BLaER1 treated with 17β-estradiol and CSF1 and Interleukin-3, amounts not matched to agents 10 nM and 100 nM (cell line): ENCODE results near the gene TTC22.
"Not testable (repeated sequence)": the region's sequence is repeated elsewhere in the genome, so short reads cannot be mapped to it uniquely, and the experiment has no call there.

Experiments
- H3K27ac ChIP-seq, 11 experiments: shearing (Covaris generic); formaldehyde crosslinking; 2 replicates each; pipeline ENCODE4 v1.8.1; 2022
- H3K27me3 ChIP-seq, 11 experiments: shearing (Covaris generic); formaldehyde crosslinking; 2 replicates each; pipeline ENCODE4 v1.8.1; 2022
- H3K36me3 ChIP-seq, 11 experiments: shearing (Covaris generic); formaldehyde crosslinking; 2 replicates each; pipeline ENCODE4 v1.8.1; 2022
- H3K4me1 ChIP-seq, 10 experiments: shearing (Covaris generic); formaldehyde crosslinking; 2 replicates each; pipeline ENCODE4 v1.8.1; 2022
- H3K4me2 ChIP-seq, 11 experiments: shearing (Covaris generic); formaldehyde crosslinking; 2 replicates each; pipeline ENCODE4 v1.8.1; 2022
- H3K4me3 ChIP-seq, 10 experiments: shearing (Covaris generic); formaldehyde crosslinking; 2 replicates each; pipeline ENCODE4 v1.8.1; 2022
- H3K9ac ChIP-seq, 11 experiments: shearing (Covaris generic); formaldehyde crosslinking; 2 replicates each; pipeline ENCODE4 v1.8.1; 2022
- H3K9me3 ChIP-seq, 11 experiments: shearing (Covaris generic); formaldehyde crosslinking; replicated peaks in 1 of 11; 2 replicates each; pipeline ENCODE4 v1.8.1; 2022
- H4K20me1 ChIP-seq, 11 experiments: shearing (Covaris generic); formaldehyde crosslinking; 2 replicates each; pipeline ENCODE4 v1.8.1; 2022
- Cebpa-rat ChIP-seq, 11 experiments: shearing (Covaris generic); IDR thresholded peaks; 2 replicates each; pipeline ENCODE4 v1.8.1; 2022

The TTC22 gene

GRCh38 chr1:54784066-54784465 lies 17.1 kb downstream of the TTC22 start:
- Histone ChIP-seq H3K27me3 (no peaks in the 10 kb centered on the region), H3K27ac (no peak overlapping the region), H3K9me3 (no peaks in the 10 kb centered on the region), H3K36me3 (no peaks in the 10 kb centered on the region), H3K4me2 (no peak overlapping the region), H4K20me1 (no peaks in the 10 kb centered on the region), H3K4me1 (no peaks in the 10 kb centered on the region), H3K4me3 (no peak overlapping the region), H3K9ac (no peak overlapping the region)
- TF ChIP-seq Cebpa-rat (IDR thresholded peaks at IDR 0.05) = no peak

DNA sequence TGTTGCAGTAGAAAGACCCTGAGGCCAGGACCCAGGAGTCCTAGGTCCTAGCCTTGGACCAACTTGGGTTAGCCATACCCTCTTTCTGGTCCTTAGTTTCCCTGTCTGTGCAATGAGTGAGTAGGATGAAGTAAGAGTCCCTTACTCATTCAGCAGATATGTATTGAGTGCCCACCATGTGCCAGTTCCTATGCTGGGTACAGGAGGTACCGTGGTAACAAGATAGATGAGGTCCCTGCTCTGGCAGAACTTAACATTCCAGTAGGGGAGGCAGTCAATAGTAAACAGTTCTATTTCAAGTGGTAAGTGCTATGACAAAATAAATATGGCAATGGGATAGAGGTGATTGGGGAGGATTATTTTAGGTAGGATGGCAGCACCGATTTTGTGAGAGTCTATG lies 18.5 kb downstream of the TTC22 start:
- Histone ChIP-seq H3K36me3 (no peaks in the 10 kb centered on the region), H3K9ac (no peak overlapping the region), H3K27ac (no peak overlapping the region), H3K9me3 (no peaks in the 10 kb centered on the region), H3K4me2 (no peak overlapping the region), H3K4me3 (no peak overlapping the region), H3K27me3 (no peaks in the 10 kb centered on the region), H4K20me1 (no peaks in the 10 kb centered on the region), H3K4me1 (0 out of 20 replicates have a peak, but pooled peaks cover 0 to 5% (median 0%) of the 10 kb centered on the region in 10 experiments)
- no peak for TF ChIP-seq Cebpa-rat (IDR thresholded peaks at IDR 0.05)

- H3K4me2 ChIP-seq = no peak overlapping the region
- no peak overlapping the region for H3K27ac ChIP-seq
- H3K36me3 ChIP-seq = no peaks in the 10 kb centered on the region
- H3K4me1 ChIP-seq = 0 out of 20 replicates have a peak, but pooled peaks cover 0 to 5% (median 0%) of the 10 kb centered on the region in 10 experiments
- H4K20me1 ChIP-seq = no peaks in the 10 kb centered on the region
- no peak overlapping the region for H3K9ac ChIP-seq
- no peak overlapping the region for H3K4me3 ChIP-seq
- H3K9me3 ChIP-seq = no peaks in the 10 kb centered on the region
- no peak for TF ChIP-seq Cebpa-rat (IDR thresholded peaks at IDR 0.05)
- H3K27me3 ChIP-seq = no peaks in the 10 kb centered on the region
Measured at GRCh38 chr1:54782156-54782555, 19.0 kb downstream of the TTC22 start.

DNA sequence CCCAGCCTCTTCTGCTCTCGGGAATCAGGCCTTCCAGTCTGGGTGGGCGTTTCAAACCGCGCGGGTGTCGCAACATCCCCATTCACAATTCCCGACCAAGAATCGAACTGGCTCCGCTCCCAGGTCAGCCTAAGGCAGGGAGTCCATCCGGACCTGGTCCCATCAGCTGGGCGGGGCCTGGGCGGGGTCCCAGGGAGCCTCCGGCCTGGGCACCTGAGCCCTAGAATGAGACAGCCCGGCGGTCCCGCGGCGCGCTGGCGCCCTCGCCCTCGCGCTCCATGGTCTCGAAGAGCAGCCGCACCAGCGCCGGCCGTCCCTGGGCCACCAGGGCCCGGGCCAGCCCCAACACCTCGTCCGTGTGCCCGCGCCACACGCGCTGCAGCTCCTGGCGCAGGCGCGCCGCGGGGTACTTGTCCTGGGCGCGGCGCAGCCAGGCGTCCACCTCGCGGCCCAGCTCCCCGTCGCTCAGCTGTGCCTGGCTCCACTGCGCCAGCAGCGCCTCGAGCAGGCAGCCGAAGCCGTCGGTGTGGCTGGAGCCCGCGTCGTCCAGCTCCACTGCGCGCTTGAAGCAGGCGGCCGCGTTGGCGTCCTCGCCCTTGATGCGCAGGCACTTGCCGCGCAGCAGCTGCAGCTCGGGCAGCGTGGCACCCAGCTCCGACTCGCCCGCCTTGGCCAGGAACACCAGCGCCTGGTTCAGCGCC lies 19.9 kb downstream of the TTC22 start:
- H3K27ac ChIP-seq = no peak overlapping the region
- no peaks in the 10 kb centered on the region for H4K20me1 ChIP-seq
- H3K4me1 ChIP-seq = 0 out of 20 replicates have a peak, but pooled peaks cover 0 to 5% (median 0%) of the 10 kb centered on the region in 10 experiments
- H3K4me2 ChIP-seq = no peak overlapping the region
- TF ChIP-seq Cebpa-rat (IDR thresholded peaks at IDR 0.05) = 0 out of 22 replicates have a peak, but pooled peaks of 2 of the 11 experiments have one; percentile 12 to 19
- no peaks in the 10 kb centered on the region for H3K36me3 ChIP-seq
- no peaks in the 10 kb centered on the region for H3K9me3 ChIP-seq
- H3K27me3 ChIP-seq = no peaks in the 10 kb centered on the region
- no peak overlapping the region for H3K4me3 ChIP-seq
- no peak overlapping the region for H3K9ac ChIP-seq

DNA sequence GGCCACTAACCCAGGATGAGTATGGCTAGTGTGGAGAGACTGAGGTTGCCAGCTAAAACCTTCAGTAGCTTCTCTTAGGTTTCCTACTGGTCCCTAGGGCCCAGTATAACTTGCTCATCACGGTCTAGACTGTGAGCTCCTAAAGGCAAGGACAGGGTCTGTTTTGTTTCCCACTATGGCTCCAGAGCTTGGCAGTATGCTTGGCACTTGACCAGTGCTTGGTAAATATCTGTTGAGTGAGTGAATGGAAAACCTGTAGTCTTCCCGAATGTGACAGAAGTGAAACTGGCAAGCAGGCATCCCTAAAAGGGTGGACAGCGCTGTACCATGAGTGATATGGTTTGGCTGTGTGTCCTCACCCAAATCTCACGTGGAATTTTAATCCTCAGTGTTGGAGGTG lies 23.7 kb downstream of the TTC22 start:
- Histone ChIP-seq H3K9ac (no peak overlapping the region), H3K4me1 (0 out of 20 replicates have a peak, but pooled peaks cover 0 to 5% (median 0%) of the 10 kb centered on the region in 10 experiments), H3K4me2 (no peak overlapping the region), H4K20me1 (no peaks in the 10 kb centered on the region), H3K4me3 (no peak overlapping the region), H3K9me3 (no peaks in the 10 kb centered on the region), H3K27me3 (no peaks in the 10 kb centered on the region), H3K36me3 (no peaks in the 10 kb centered on the region), H3K27ac (no peak overlapping the region)
- TF ChIP-seq Cebpa-rat (IDR thresholded peaks at IDR 0.05) = no peak

DNA sequence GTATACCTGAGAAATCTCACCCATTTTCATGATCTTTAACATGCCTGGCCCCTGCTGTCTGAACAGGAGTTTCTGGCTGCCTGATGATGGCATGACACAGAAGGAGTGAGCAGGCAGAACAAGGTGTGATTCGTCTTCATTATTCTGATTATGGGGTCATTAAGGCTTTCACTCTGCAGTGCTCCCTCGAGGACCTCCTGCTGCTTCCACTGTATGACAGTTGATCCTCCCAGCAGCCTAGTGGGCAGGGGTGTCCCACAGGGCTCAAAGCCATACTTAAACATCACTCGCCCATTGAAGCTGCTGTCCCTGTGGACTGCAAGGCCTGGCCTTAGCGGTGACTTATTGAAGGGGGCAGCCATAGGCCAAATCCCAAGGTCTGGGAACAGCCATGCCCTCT lies 24.1 kb downstream of the TTC22 start:
- no peak for TF ChIP-seq Cebpa-rat (IDR thresholded peaks at IDR 0.05)
- Histone ChIP-seq H3K4me1 (0 out of 20 replicates have a peak, but pooled peaks cover 0 to 5% (median 0%) of the 10 kb centered on the region in 10 experiments), H3K9ac (no peak overlapping the region), H3K4me2 (no peak overlapping the region), H4K20me1 (no peaks in the 10 kb centered on the region), H3K9me3 (no peaks in the 10 kb centered on the region), H3K27ac (no peak overlapping the region), H3K27me3 (no peaks in the 10 kb centered on the region), H3K36me3 (no peaks in the 10 kb centered on the region), H3K4me3 (no peak overlapping the region)

DNA sequence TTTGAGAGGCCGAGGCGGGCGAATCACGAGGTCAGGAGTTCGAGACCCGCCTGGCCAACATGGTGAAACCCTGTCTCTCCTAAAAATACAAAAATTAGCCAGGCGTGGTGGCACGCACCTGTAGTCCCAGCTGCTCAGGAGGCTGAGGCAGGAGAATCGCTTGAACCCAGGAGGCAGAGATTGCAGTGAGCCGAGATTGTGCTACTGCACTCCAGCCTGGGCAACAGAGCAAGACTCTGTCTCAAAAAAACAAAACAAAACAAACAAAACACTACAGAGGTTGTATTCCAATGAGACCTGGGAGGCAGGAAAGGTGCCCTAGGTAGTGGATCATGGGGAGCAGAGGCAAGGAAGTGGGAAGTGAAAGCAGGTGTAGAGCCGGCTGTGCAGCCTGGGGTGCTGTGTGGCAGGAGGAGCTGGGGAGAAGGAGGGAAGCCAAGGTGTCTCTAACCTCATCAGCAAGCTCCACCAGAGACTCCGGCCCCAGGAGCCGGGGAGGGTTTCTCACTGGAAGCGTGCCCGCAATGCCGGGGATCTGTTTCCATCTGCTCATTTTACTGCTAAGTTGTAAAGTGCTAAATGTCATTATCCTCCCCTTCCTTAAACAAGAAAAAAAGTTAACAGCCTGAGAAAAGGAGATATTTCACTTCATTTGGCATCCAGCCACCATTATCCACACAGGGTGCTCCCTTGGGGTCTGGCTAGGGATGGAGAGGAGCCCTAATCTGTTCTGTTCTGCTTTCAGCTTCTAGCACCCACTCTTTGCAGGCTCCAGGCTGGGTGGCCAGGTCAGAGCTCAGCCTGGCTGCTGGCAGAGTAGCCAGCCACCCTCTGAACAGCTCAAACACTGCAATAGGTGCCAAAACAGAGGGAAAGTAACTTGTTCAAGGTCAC lies 25.0 kb downstream of the TTC22 start:
- not testable (repeated sequence) for H3K4me3 ChIP-seq, H3K36me3 ChIP-seq, H3K4me1 ChIP-seq, H3K27me3 ChIP-seq, H3K9me3 ChIP-seq, H3K27ac ChIP-seq, H4K20me1 ChIP-seq, H3K4me2 ChIP-seq, H3K9ac ChIP-seq

DNA sequence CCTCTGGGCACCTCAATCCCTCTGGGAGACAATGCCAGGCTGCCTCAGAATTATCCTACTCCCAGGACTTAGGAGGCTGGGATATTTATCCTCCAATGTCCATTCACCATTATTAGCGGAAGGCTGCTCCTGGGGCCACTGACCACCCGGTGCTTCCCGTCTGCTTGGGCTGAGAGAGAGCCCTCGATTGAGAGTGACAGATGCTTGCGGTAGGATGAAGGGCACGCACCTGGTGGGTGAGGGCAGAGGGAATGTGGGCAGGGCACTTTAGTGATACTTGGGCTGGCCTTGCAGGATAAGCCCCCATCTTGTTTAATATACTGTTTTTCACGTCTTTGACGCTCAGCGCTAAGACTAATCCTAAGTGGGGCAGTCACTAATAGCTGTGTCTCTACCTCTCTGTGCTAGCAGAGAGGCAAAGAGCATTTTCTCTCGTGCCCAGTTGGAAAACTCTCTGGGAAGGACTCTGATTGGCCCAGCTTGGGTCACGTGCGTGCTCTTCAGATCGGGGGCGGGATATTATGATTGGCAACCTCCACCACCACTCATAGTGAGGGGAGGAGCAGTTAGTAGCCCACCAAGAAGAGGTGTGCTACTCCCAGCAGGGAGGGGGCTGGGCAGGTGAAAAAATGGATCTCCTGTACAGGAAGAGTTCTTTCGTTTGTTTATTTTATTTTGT lies 26.2 kb downstream of the TTC22 start:
- Histone ChIP-seq H3K4me3 (no peak overlapping the region), H3K9me3 (no peaks in the 10 kb centered on the region)

DNA sequence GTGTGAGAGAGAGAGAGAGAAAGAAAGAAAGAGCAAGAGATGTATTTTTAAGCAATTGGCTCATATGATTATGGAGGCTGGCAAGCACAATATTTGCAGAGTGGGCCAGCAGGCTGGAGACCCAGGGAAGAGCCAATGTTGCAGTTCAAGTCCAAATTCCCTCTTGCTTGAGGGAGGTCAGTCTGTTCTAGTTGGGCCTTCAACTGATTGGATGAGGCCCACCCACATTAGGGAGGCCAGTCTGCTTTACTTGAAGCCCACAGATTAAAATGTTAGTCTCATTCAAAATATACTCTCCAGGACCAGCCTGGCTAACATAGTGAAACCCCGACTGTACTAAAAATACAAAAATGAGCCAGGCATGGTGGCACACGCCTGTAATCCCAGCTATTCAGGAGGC lies 28.2 kb downstream of the TTC22 start:
- H4K20me1 ChIP-seq = no peaks in the 10 kb centered on the region
- no peak overlapping the region for H3K27ac ChIP-seq
- H3K9me3 ChIP-seq = no peaks in the 10 kb centered on the region
- H3K4me2 ChIP-seq = no peak overlapping the region
- no peak overlapping the region for H3K4me3 ChIP-seq
- H3K27me3 ChIP-seq = no peaks in the 10 kb centered on the region
- no peak overlapping the region for H3K9ac ChIP-seq
- no peaks in the 10 kb centered on the region for H3K36me3 ChIP-seq
- no peaks in the 10 kb centered on the region for H3K4me1 ChIP-seq
- TF ChIP-seq Cebpa-rat (IDR thresholded peaks at IDR 0.05) = no peak

More for the DNA sequence above, 26.2 kb downstream of the TTC22 start:
- Histone ChIP-seq H3K36me3 (no peaks in the 10 kb centered on the region), H3K27ac (no peak overlapping the region), H3K9ac (no peak overlapping the region), H3K4me2 (no peak overlapping the region), H3K4me1 (0 out of 20 replicates have a peak, but pooled peaks cover 0 to 5% (median 0%) of the 10 kb centered on the region in 10 experiments), H4K20me1 (no peaks in the 10 kb centered on the region), H3K27me3 (no peaks in the 10 kb centered on the region)
- TF ChIP-seq Cebpa-rat (IDR thresholded peaks at IDR 0.05) = no peak
